HepG2 (cell line): ENCODE measurements around the gene HOXB6. TPM values are rescaled to one million over a fixed set of nuclear protein-coding genes. Genes with fewer than 3 reads are reported as not detected.

Experiments
- ATAC-seq: fragments of 200-7000 bp; cut with Tn5 transposase; 3 replicates; pipeline ENCODE4 v1.9.1; 2020; ENCODE audit warnings: mild to moderate bottlenecking, moderate library complexity
- BruUV-seq: library from RNA; stranded (reverse); fragments of 400-500 nt; replicated peaks from 2 replicates; lab custom pipeline; 2021; lab: Mats Ljungman, UMichigan
- CTCF ChIA-PET: fragments of 300-600 bp; formaldehyde crosslinking; extraction: SDS; loops from one replicate; lab custom pipeline; 2021; ENCODE audit warnings: low total read pairs, inconsistent platforms, low intra/inter-chr PET ratio; lab: Yijun Ruan, JAX
- POLR2A ChIA-PET: fragments of 350-600 bp; sonication (Branson Sonifier 250); formaldehyde crosslinking; loops from one replicate; lab custom pipeline; 2020; ENCODE audit warnings: antibody characterized with exemption, inconsistent platforms; lab: Yijun Ruan, JAX
- DNase-seq: peaks from one replicate; pipeline ENCODE4 v3.0.0-alpha.2; 2015; ENCODE audit warnings: low spot score
- FAIRE-seq: peaks from 3 replicates; lab custom pipeline; 2011; peaks lifted over from hg19 to GRCh38; lab: Jason Lieb, UNC
- H2AFZ ChIP-seq: one replicate; pipeline ENCODE4 v1.6.1; 2011; ENCODE audit warnings: low read length, inconsistent platforms
- H3K27ac ChIP-seq: fragments of 300-600 bp; 3 replicates; pipeline ENCODE4 v1.8.0; 2011; ENCODE audit warnings: mixed run types, mild to moderate bottlenecking, mixed read lengths, low read length, inconsistent platforms; ENCODE audit not compliant: insufficient read depth; ENCODE audit errors: extremely low read length
- H3K27me3 ChIP-seq, 2 experiments: fragments of 200-600 bp in 1 of 2; 2 replicates in 1 of 2; 3 replicates in 1 of 2; pipeline versions ENCODE4 v1.6.0 to v1.8.0; 2011; ENCODE audit warnings: low read length in 2 of 2, mild to moderate bottlenecking in 2 of 2, moderate library complexity in 2 of 2, inconsistent platforms in 1 of 2; ENCODE audit not compliant: insufficient read depth in 2 of 2, control insufficient read depth in 1 of 2
- H3K36me3 ChIP-seq, 2 experiments: fragments of 200-600 bp in 1 of 2; replicated peaks in 1 of 2; 2 replicates in 1 of 2; 3 replicates in 1 of 2; pipeline versions ENCODE4 v1.5.1 to v1.8.0; 2011; ENCODE audit warnings: low read length in 2 of 2, inconsistent platforms in 1 of 2; ENCODE audit not compliant: insufficient read depth in 2 of 2, control insufficient read depth in 1 of 2
- H3K4me1 ChIP-seq: 2 replicates; pipeline ENCODE4 v1.5.1; 2012; ENCODE audit warnings: low read length, inconsistent platforms; ENCODE audit not compliant: insufficient read depth
- H3K4me2 ChIP-seq: 2 replicates; pipeline ENCODE4 v1.6.0; 2011; ENCODE audit warnings: low read depth, low read length, inconsistent platforms
- H3K4me3 ChIP-seq, 3 experiments: fragments of 200-600 bp in 1 of 3; sonication (generic), shearing (Covaris generic) in 1 of 3; replicated peaks in 1 of 3; 2 replicates each; pipeline ENCODE4 v1.5.1; 2011 to 2016; ENCODE audit warnings: low read length in 3 of 3, inconsistent platforms in 2 of 3, low read depth in 2 of 3, mild to moderate bottlenecking in 2 of 3, control low read depth in 1 of 3, mixed read lengths in 1 of 3; ENCODE audit not compliant: insufficient read depth in 1 of 3
- H3K79me2 ChIP-seq: one replicate; pipeline ENCODE4 v1.6.1; 2011; ENCODE audit warnings: low read length, inconsistent platforms; ENCODE audit not compliant: insufficient read depth
- H3K9ac ChIP-seq: 2 replicates; pipeline ENCODE4 v1.6.0; 2011; ENCODE audit warnings: mild to moderate bottlenecking, low read depth, low read length, inconsistent platforms; ENCODE audit not compliant: insufficient read depth
- H3K9me3 ChIP-seq: 2 replicates; pipeline ENCODE4 v1.5.1; 2012; ENCODE audit warnings: mild to moderate bottlenecking, low read length
- H4K20me1 ChIP-seq: 2 replicates; pipeline ENCODE4 v1.6.0; 2011; ENCODE audit warnings: inconsistent platforms, mild to moderate bottlenecking, low read length, moderate library complexity; ENCODE audit not compliant: insufficient read depth
- CBX2 ChIP-seq, 2 experiments: fragments of 200-600 bp in 1 of 2; sonication (generic); formaldehyde crosslinking in 1 of 2; IDR thresholded peaks; 2 replicates each; pipeline versions ENCODE4 v1.7.0 to v1.8.1; 2018 to 2022; ENCODE audit warnings: low read depth in 2 of 2, low read length in 1 of 2, mild to moderate bottlenecking in 1 of 2, missing genetic modification reagents in 1 of 2
- EZH2 ChIP-seq: conservative IDR thresholded peaks from 2 replicates; pipeline ENCODE4 v1.6.1; 2012; ENCODE audit warnings: mild to moderate bottlenecking, low read depth, low read length, moderate library complexity
- HOXD1 ChIP-seq: sonication (generic); formaldehyde crosslinking; IDR thresholded peaks from 2 replicates; pipeline ENCODE4 v1.5.0; 2020; ENCODE audit warnings: missing genetic modification reagents
- KAT2B ChIP-seq: fragments of 150-350 bp; IDR thresholded peaks from 2 replicates; pipeline ENCODE4 v1.6.1; 2014; ENCODE audit warnings: low read depth, low read length, borderline replicate concordance
- SUZ12 ChIP-seq: fragments of 150-350 bp; IDR thresholded peaks from 2 replicates; pipeline ENCODE4 v1.6.1; 2014; ENCODE audit warnings: low read depth, low read length
- WGBS: methylation state at CpG from one replicate; pipeline ENCODE4 v1.1.6; 2017; ENCODE audit warnings: low lambda C conversion rate; 5-methylcytosine and 5-hydroxymethylcytosine counted together
- in situ Hi-C: cut with HindIII; loops from 2 replicates; pipeline ENCODE4 v1.10.0; 2017; ENCODE audit warnings: low pct_unique_long_range_greater_than_20kb; ENCODE audit not compliant: extremely low pct_ligation_motif_present
- intact Hi-C: fragments of 100-400 bp; cut with micrococcal nuclease; formaldehyde crosslinking; loops from one replicate; pipeline ENCODE4 v1.10.0; 2022; ENCODE audit not compliant: unreplicated experiment
- polyA plus RNA-seq, 8 experiments: library from polyadenylated mRNA; depleted of rRNA in 3 of 8; stranded (reverse) in 7 of 8; unstranded in 1 of 8; fragments of >200 nt; fragmentation: Illumina TruSeq in 4 of 8; extraction: Trizol in 4 of 8; gene quantifications; 2 replicates each; pipeline versions ENCODE4 v1.2.1 to v1.2.3, GENCODE V29; 2011 to 2016; ENCODE audit warnings: low read depth in 4 of 8, missing spikeins in 1 of 8, mixed read lengths in 1 of 8; ENCODE audit not compliant: insufficient read depth in 1 of 8
- total RNA-seq, 5 experiments: library from RNA; depleted of rRNA; stranded (reverse); fragments of >200 nt; fragmentation: Illumina TruSeq; extraction: Trizol; gene quantifications; 2 replicates each; pipeline ENCODE4 v1.2.3, GENCODE V29; 2016; ENCODE audit warnings: low read depth in 1 of 5

The HOXB6 gene
- total and polyA plus RNA-seq, 2 of the 13 experiments (the other 11 are each of a cell fraction or from before 2014, with no cell fraction given), result not detected

GRCh38 chr17:48616717-48617470 lies 12.1 kb upstream of the HOXB6 start:
- Histone ChIP-seq H3K27ac (no peak overlapping the region), H3K4me3 (no peak overlapping the region), H3K9ac (no peak overlapping the region), H3K4me2 (no peak overlapping the region), H3K9me3 (no peaks in the 10 kb centered on the region), H3K4me1 (peaks cover 10% of the 10 kb centered on the region), H2AFZ (no peak overlapping the region), H3K36me3 (no peaks in the 10 kb centered on the region), H3K27me3 (peaks cover 45 to 97% of the 10 kb centered on the region in 2 experiments), H4K20me1 (peaks cover 8% of the 10 kb centered on the region; the same call in 1 of the 2 replicates), H3K79me2 (no peaks in the 10 kb centered on the region)
- no TSS peak for BruUV-seq
- ChIA-PET POLR2A (no interaction called here), CTCF (interaction anchor here (1.5 kb wide), 1 partner anchor 282 kb away, joined by 5 read pairs; no protein-coding TSS in a partner anchor)
- no peak for DNase-seq
- intact Hi-C loops (loop anchor here (5.0 kb wide), 2 partner anchors 355 to 590 kb away; no protein-coding TSS in a partner anchor), in situ Hi-C loops (no loop called here)
- FAIRE-seq, result no peak
- 9% methylated on average over 14 of the region's 15 CpGs for WGBS
- no peak for ATAC-seq
- no peak for TF ChIP-seq KAT2B
- TF ChIP-seq SUZ12, result no peak
- TF ChIP-seq CBX2 (IDR thresholded peaks at IDR 0.05; ENCODE audit: low read depth, low read length), result 0 out of 2 replicates have a peak, but pooled peaks have one; percentile 37
- no peak for TF ChIP-seq CBX2 (CRISPR knock-in tag; IDR thresholded peaks at IDR 0.05; ENCODE audit: low read depth)
- 0 out of 2 replicates have a peak, but pooled peaks have one; percentile 27 for TF ChIP-seq EZH2

- H3K4me2 ChIP-seq, result no peak overlapping the region
- ATAC-seq, result no peak
- intact Hi-C loops, result loop anchor here (5.0 kb wide), 2 partner anchors 354 to 589 kb away; no protein-coding TSS in a partner anchor
Measured at GRCh38 chr17:48615963-48616716, 11.4 kb upstream of the HOXB6 start.

More at GRCh38 chr17:48615963-48616716, 11.4 kb upstream of the HOXB6 start:
- Histone ChIP-seq H3K79me2 (no peaks in the 10 kb centered on the region), H2AFZ (no peak overlapping the region), H3K27ac (no peak overlapping the region), H3K9me3 (no peaks in the 10 kb centered on the region), H3K4me3 (no peak overlapping the region), H4K20me1 (peaks cover 8% of the 10 kb centered on the region; the same call in 1 of the 2 replicates), H3K9ac (no peak overlapping the region), H3K27me3 (peaks cover 42 to 97% of the 10 kb centered on the region in 2 experiments), H3K36me3 (no peaks in the 10 kb centered on the region), H3K4me1 (peaks cover 10% of the 10 kb centered on the region)
- no TSS peak for BruUV-seq
- DNase-seq (no peak), FAIRE-seq (no peak)
- TF ChIP-seq HOXD1 (CRISPR knock-in tag) (no peak), EZH2 (peak; percentile 40; the same call in 1 of the 2 replicates)
- 12% methylated on average over 16 of the region's 17 CpGs for WGBS
- in situ Hi-C loops, result no loop called here
- ChIA-PET CTCF (interaction anchor here (1.5 kb wide), 1 partner anchor 281 kb away, joined by 5 read pairs; no protein-coding TSS in a partner anchor), POLR2A (no interaction called here)
